HepG2 (cell line): Measurements from ENCODE around the gene CAPN12. TPM values are rescaled to one million over a fixed set of nuclear protein-coding genes. Genes with fewer than 3 reads are reported as not detected.

ENCODE experiments used
- ARID5B ChIP-seq: IDR thresholded peaks from 2 replicates; pipeline ENCODE4 v1.4.0; 2020; ENCODE audit warnings: mild to moderate bottlenecking, missing genetic modification reagents
- BORCS8-MEF2B ChIP-seq: sonication (generic); formaldehyde crosslinking; IDR thresholded peaks from 2 replicates; pipeline ENCODE4 v1.8.0; 2022; ENCODE audit warnings: mild to moderate bottlenecking, missing genetic modification reagents
- FOXJ3 ChIP-seq: sonication (generic); formaldehyde crosslinking; IDR thresholded peaks from 2 replicates; pipeline ENCODE4 v1.4.0; 2020; ENCODE audit warnings: missing genetic modification reagents, mild to moderate bottlenecking, borderline replicate concordance
- MED13 ChIP-seq: sonication (generic); formaldehyde crosslinking; IDR thresholded peaks from 2 replicates; pipeline ENCODE4 v1.5.0; 2020; ENCODE audit warnings: missing genetic modification reagents
- MTF2 ChIP-seq: sonication (generic); formaldehyde crosslinking; IDR thresholded peaks from 2 replicates; pipeline ENCODE4 v1.5.0; 2020; ENCODE audit warnings: missing genetic modification reagents, borderline replicate concordance
- NCOA2 ChIP-seq: sonication (generic); formaldehyde crosslinking; IDR thresholded peaks from 2 replicates; pipeline ENCODE4 v1.8.0; 2022; ENCODE audit warnings: inconsistent platforms
- NFIB ChIP-seq: sonication (generic); formaldehyde crosslinking; IDR thresholded peaks from 2 replicates; pipeline ENCODE4 v1.9.0; 2021; ENCODE audit warnings: missing genetic modification reagents, mild to moderate bottlenecking, borderline replicate concordance
- PLSCR1 ChIP-seq: sonication (generic); formaldehyde crosslinking; IDR thresholded peaks from 2 replicates; pipeline ENCODE4 v1.5.0; 2020; ENCODE audit warnings: missing genetic modification reagents, mild to moderate bottlenecking, borderline replicate concordance
- ZBTB46 ChIP-seq: sonication (generic); formaldehyde crosslinking; IDR thresholded peaks from 2 replicates; pipeline ENCODE4 v1.4.0; 2020; ENCODE audit warnings: mild to moderate bottlenecking, missing genetic modification reagents, borderline replicate concordance
- ZNF296 ChIP-seq: sonication (generic); formaldehyde crosslinking; conservative IDR thresholded peaks from 2 replicates; pipeline ENCODE4 v1.5.0; 2020; ENCODE audit warnings: mild to moderate bottlenecking, missing genetic modification reagents
- ZNF3 ChIP-seq: IDR thresholded peaks from 2 replicates; pipeline ENCODE4 v1.7.0; 2017; ENCODE audit warnings: inconsistent platforms
- ZNF414 ChIP-seq: sonication (generic); formaldehyde crosslinking; IDR thresholded peaks from 2 replicates; pipeline ENCODE4 v1.5.0; 2020; ENCODE audit warnings: missing genetic modification reagents
- ZNF512B ChIP-seq: sonication (generic); formaldehyde crosslinking; IDR thresholded peaks from 2 replicates; pipeline ENCODE4 v1.5.1; 2020; ENCODE audit warnings: missing genetic modification reagents, mild to moderate bottlenecking, borderline replicate concordance
- ZNF549 ChIP-seq: sonication (generic); formaldehyde crosslinking; IDR thresholded peaks from 2 replicates; pipeline ENCODE4 v1.5.0; 2020; ENCODE audit warnings: missing genetic modification reagents
- ZNF713 ChIP-seq: sonication (generic); formaldehyde crosslinking; IDR thresholded peaks from 2 replicates; pipeline ENCODE4 v1.4.0; 2020; ENCODE audit warnings: mild to moderate bottlenecking, missing genetic modification reagents
- ZNF775 ChIP-seq: sonication (generic); formaldehyde crosslinking; IDR thresholded peaks from 2 replicates; pipeline ENCODE4 v1.4.0; 2020; ENCODE audit warnings: missing genetic modification reagents, mild to moderate bottlenecking, moderate library complexity, borderline replicate concordance
- ZSCAN20 ChIP-seq: sonication (generic); formaldehyde crosslinking; IDR thresholded peaks from 2 replicates; pipeline ENCODE4 v1.4.0; 2020; ENCODE audit warnings: missing genetic modification reagents, mild to moderate bottlenecking, borderline replicate concordance
- polyA plus RNA-seq, 8 experiments: library from polyadenylated mRNA; depleted of rRNA in 3 of 8; stranded (reverse) in 7 of 8; unstranded in 1 of 8; fragments of >200 nt; fragmentation: Illumina TruSeq in 4 of 8; extraction: Trizol in 4 of 8; gene quantifications; 2 replicates each; pipeline versions ENCODE4 v1.2.1 to v1.2.3, GENCODE V29; 2011 to 2016; ENCODE audit warnings: low read depth in 4 of 8, missing spikeins in 1 of 8, mixed read lengths in 1 of 8; ENCODE audit not compliant: insufficient read depth in 1 of 8
- total RNA-seq, 5 experiments: library from RNA; depleted of rRNA; stranded (reverse); fragments of >200 nt; fragmentation: Illumina TruSeq; extraction: Trizol; gene quantifications; 2 replicates each; pipeline ENCODE4 v1.2.3, GENCODE V29; 2016; ENCODE audit warnings: low read depth in 1 of 5

The CAPN12 gene
- total and polyA plus RNA-seq, 2 of the 13 experiments (the other 11 are each of a cell fraction or from before 2014, with no cell fraction given): 1.6 to 13.6 TPM

GRCh38 chr19:38759590-38760003 lies 15.3 kb upstream of the CAPN12 start (continued):
- TF ChIP-seq PLSCR1 (CRISPR knock-in tag): no peak
- no peak for TF ChIP-seq ZNF512B
- TF ChIP-seq NCOA2 (CRISPR knock-in tag): peak; percentile 95
- TF ChIP-seq ZBTB46 (CRISPR knock-in tag): no peak
- no peak for TF ChIP-seq ZNF713 (CRISPR knock-in tag)
- TF ChIP-seq ZNF775 (CRISPR knock-in tag): no peak
- TF ChIP-seq ZNF3: peak; percentile 53
- TF ChIP-seq ZNF549 (CRISPR knock-in tag): no peak
- no peak for TF ChIP-seq MTF2
- peak; percentile 89 for TF ChIP-seq ARID5B (CRISPR knock-in tag)
- TF ChIP-seq FOXJ3 (CRISPR knock-in tag): peak; percentile 90; the same call in 1 of the 2 replicates
- no peak for TF ChIP-seq ZNF414 (CRISPR knock-in tag)
- TF ChIP-seq ZSCAN20: no peak
- TF ChIP-seq BORCS8-MEF2B: peak; percentile 47; the same call in 1 of the 2 replicates
- no peak for TF ChIP-seq NFIB
- TF ChIP-seq MED13 (CRISPR knock-in tag): peak; percentile 76; the same call in 1 of the 2 replicates
- TF ChIP-seq ZNF296 (CRISPR knock-in tag): no peak
